ENCODE measurements around the gene RAB21.

GRCh38 chr12:71791473-71792150, 36.9 kb downstream of the RAB21 start:
- no peak for TF ChIP-seq CTCF (IDR thresholded peaks at IDR 0.05)
- no peak for TF ChIP-seq POLR2A (IDR thresholded peaks at IDR 0.05)
